ENCODE measurements around the gene PRKAG2. TPM values are rescaled to one million over a fixed set of nuclear protein-coding genes. Genes with fewer than 3 reads are reported as not detected.

The PRKAG2 gene
- total RNA-seq, 1 donor from 2014 or later = 20.6 TPM

DNA sequence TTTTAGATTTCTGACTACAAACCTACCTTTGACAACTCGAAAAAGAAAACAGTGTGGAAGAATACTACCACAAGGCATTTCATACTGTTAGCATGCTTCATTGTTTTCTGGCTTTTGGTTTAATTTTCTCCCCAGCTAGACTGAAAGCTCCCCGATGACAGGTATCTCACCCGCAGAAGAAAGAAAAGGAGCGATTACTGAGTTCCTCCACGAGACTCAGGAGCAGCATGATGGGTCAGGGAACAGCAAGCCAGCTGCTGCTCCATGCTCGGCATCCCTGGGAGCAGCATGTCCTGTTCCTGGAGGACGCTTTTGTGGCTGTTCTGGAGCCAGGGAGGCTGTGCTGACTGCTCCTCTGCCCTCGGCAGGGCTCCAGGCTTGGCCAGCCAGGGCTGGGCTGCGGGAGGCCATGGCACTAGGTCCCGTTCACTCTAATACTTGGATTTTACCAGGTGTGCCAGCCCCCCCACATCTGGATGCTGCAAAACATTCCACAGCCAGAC, 133.4 kb downstream of the PRKAG2 start:
- H3K9me3 Mint-ChIP-seq (ENCODE audit: low read depth) = peaks cover 6% of the 10 kb centered on the region
- H3K4me3 Mint-ChIP-seq (ENCODE audit: low read depth) = no peak overlapping the region
- TF ChIP-seq, protein P1, sequence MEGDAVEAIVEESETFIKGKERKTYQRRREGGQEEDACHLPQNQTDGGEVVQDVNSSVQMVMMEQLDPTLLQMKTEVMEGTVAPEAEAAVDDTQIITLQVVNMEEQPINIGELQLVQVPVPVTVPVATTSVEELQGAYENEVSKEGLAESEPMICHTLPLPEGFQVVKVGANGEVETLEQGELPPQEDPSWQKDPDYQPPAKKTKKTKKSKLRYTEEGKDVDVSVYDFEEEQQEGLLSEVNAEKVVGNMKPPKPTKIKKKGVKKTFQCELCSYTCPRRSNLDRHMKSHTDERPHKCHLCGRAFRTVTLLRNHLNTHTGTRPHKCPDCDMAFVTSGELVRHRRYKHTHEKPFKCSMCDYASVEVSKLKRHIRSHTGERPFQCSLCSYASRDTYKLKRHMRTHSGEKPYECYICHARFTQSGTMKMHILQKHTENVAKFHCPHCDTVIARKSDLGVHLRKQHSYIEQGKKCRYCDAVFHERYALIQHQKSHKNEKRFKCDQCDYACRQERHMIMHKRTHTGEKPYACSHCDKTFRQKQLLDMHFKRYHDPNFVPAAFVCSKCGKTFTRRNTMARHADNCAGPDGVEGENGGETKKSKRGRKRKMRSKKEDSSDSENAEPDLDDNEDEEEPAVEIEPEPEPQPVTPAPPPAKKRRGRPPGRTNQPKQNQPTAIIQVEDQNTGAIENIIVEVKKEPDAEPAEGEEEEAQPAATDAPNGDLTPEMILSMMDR (IDR thresholded peaks at IDR 0.05; ENCODE audit: unreplicated experiment) = no peak
- H3K27ac Mint-ChIP-seq = no peak overlapping the region
- no peak for DNase-seq (ENCODE audit: low spot score, unreplicated experiment)
- peaks cover 4% of the 10 kb centered on the region for H3K4me1 Mint-ChIP-seq (ENCODE audit: low read depth)
- H3K36me3 Mint-ChIP-seq (ENCODE audit: insufficient read depth) = peaks cover 2% of the 10 kb centered on the region
- H3K27me3 Mint-ChIP-seq = peaks cover 13% of the 10 kb centered on the region

DNA sequence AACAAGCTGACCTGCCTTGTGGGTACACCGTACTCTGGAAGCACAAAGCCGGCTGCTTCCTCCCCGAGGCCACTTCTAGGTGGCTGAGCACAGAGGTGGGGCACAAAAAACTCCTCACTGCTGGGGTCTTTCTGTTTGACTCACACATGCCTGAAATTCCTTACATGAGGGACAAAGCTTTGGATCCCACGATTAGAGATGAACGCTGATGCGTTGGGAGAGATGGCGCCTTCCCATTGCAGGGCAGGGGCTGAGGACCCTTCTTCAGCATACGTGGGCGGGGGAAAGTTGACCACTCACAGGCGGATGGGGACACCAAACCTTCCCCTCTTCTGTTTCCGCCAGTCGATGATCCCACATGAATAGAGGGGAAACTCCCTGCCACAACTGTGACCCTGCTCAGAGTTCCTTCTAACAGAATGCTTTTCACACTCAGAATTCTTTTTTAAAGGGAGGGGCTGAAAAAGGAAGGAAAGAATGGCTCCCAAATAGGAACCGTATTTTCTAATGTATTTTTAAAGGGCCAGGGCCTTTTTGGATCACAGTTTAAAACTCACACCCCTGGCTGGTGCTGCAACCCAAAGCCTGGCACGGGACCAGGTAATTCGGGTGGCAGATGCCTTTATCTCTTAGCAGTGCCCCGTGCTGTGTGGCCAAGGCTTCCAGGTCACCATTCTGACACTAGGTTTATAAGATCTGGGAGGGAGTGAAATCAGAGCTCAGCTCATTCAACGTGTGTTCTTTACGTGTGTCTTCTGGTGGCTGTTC, 134.0 kb downstream of the PRKAG2 start:
- no peak for DNase-seq (ENCODE audit: low spot score, unreplicated experiment)
- Mint-ChIP-seq H3K4me3 (ENCODE audit: low read depth) (no peak overlapping the region), H3K4me1 (ENCODE audit: low read depth) (peaks cover 4% of the 10 kb centered on the region), H3K9me3 (ENCODE audit: low read depth) (peaks cover 6% of the 10 kb centered on the region), H3K27me3 (peaks cover 13% of the 10 kb centered on the region), H3K36me3 (ENCODE audit: insufficient read depth) (peaks cover 2% of the 10 kb centered on the region), H3K27ac (no peak overlapping the region)
- TF ChIP-seq, protein P1 (IDR thresholded peaks at IDR 0.05; ENCODE audit: unreplicated experiment) = no peak

DNA sequence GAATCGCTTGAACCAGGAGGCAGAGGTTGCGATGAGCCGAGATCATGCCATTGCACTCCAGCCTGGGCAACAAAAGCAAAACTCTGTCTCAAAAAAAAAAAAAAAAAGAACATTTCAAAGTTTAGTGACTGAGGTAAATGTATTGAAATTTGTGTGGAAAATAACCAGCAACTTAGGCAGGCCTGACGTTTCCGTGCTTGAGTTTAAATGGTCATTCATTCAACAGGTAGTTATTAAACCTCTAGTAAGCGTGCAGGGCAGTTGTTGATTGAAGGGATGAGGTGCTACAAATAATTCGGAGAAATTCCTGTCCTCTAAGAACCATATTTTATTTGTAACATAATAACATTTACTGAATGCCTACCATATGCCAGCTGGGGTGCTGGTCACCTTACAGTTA, 135.3 kb downstream of the PRKAG2 start:
- DNase-seq (ENCODE audit: low spot score, unreplicated experiment) = no peak
- TF ChIP-seq, protein P1 (IDR thresholded peaks at IDR 0.05; ENCODE audit: unreplicated experiment) = no peak
- Mint-ChIP-seq H3K27ac (no peak overlapping the region), H3K4me1 (ENCODE audit: low read depth) (peaks cover 6% of the 10 kb centered on the region), H3K9me3 (ENCODE audit: low read depth) (peaks cover 6% of the 10 kb centered on the region), H3K36me3 (ENCODE audit: insufficient read depth) (peaks cover 2% of the 10 kb centered on the region), H3K27me3 (peaks cover 10% of the 10 kb centered on the region), H3K4me3 (ENCODE audit: low read depth) (no peak overlapping the region)

DNA sequence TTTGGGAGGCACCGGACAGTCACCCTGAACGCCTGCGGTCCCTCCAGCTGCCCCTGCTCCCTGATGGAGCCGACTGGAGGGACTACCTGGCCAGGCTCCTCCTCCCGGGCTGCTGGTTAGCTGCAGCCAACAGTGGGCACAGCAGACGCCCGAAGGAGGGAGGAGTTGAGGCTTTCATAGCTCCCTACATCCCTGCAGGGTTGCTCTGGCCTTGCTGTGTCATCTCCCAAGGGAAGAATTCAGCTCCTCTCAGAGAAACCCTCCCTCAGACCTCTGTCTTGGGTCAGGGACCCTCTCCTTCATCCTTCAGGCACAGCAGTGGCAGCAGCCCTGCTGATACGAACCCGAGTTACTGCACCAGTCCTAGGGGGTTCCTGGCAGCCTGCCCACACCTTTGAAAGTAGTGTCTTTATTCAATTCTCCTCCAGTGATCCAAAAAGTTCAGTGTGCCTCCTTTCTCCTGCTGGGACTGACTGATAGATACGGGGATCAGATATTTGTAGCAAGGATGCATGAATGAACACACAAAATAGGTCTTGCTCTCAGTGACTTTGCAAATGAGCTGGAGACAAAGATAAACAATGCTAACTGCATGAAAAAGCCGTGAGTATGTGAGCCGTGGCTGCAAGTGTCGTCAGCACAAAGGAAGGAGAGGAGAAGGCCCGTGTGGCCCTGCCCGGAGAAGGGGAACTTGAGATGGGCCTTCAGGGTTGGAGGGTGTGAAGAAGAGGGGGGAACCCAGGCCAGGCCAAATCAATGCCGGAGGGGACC, 136.6 kb downstream of the PRKAG2 start:
- H3K9me3 Mint-ChIP-seq (ENCODE audit: low read depth) = peaks cover 6% of the 10 kb centered on the region
- peaks cover 8% of the 10 kb centered on the region for H3K4me1 Mint-ChIP-seq (ENCODE audit: low read depth)
- H3K27me3 Mint-ChIP-seq = peaks cover 7% of the 10 kb centered on the region
- H3K4me3 Mint-ChIP-seq (ENCODE audit: low read depth) = no peak overlapping the region
- DNase-seq (ENCODE audit: low spot score, unreplicated experiment) = no peak
- no peak overlapping the region for H3K27ac Mint-ChIP-seq
- peaks cover 2% of the 10 kb centered on the region for H3K36me3 Mint-ChIP-seq (ENCODE audit: insufficient read depth)
- TF ChIP-seq, protein P1 (IDR thresholded peaks at IDR 0.05; ENCODE audit: unreplicated experiment) = no peak

DNA sequence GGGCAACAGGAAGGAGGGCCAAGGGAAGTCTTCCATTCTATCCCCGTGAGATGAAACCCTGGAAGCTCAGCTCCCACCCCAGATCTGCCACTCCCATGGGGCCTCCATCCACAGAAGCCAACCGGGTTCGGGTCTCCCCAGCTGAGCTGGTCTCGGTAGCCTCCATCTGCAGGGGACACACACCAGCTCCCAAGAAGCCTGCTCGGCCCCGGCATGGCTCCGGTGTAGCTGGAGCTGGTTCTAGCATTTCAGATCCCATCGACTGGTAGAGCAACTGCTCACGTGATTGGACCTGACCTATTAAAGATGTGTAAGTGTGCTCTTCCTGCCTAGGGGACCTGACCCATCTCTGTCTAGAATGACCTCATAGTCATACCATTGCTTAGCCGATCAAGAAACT, 138.0 kb downstream of the PRKAG2 start:
- Mint-ChIP-seq H3K4me3 (ENCODE audit: low read depth) (no peak overlapping the region), H3K4me1 (ENCODE audit: low read depth) (peaks cover 8% of the 10 kb centered on the region), H3K27me3 (peaks cover 12% of the 10 kb centered on the region), H3K9me3 (ENCODE audit: low read depth) (peaks cover 6% of the 10 kb centered on the region), H3K36me3 (ENCODE audit: insufficient read depth) (peaks cover 2% of the 10 kb centered on the region), H3K27ac (no peak overlapping the region)
- DNase-seq (ENCODE audit: low spot score, unreplicated experiment) = no peak
- TF ChIP-seq, protein P1 (IDR thresholded peaks at IDR 0.05; ENCODE audit: unreplicated experiment) = no peak
